WTC11 (cell line): ENCODE results near the gene SDR9C7. TPM values are rescaled to one million over a fixed set of nuclear protein-coding genes. Genes with fewer than 3 reads are reported as not detected.

Experiments
- ATAC-seq: fragments of 200-7000 bp; cut with Tn5 transposase; 2 replicates; pipeline ENCODE4 v1.10.0; 2021; ENCODE audit warnings: mild to moderate bottlenecking, moderate library complexity
- CTCF ChIA-PET: fragments of 300-600 bp; sonication (Branson Sonifier 250); formaldehyde crosslinking; loops from one replicate; lab custom pipeline; 2021; ENCODE audit warnings: antibody characterized with exemption; lab: Charles Lee
- POLR2A ChIA-PET: fragments of 350-600 bp; sonication (Branson Sonifier 250); formaldehyde crosslinking; loops from one replicate; lab custom pipeline; 2021; ENCODE audit warnings: antibody characterized with exemption; lab: Charles Lee
- DNase-seq: peaks from one replicate; pipeline ENCODE4 v3.0.0; 2021; ENCODE audit warnings: low spot score
- H3K27ac Mint-ChIP-seq: 2 replicates; pipeline ENCODE4 v1.8.0; 2021; ENCODE audit warnings: mixed read lengths
- H3K27me3 Mint-ChIP-seq: 2 replicates; pipeline ENCODE4 v1.8.0; 2021; ENCODE audit warnings: low read depth, mild to moderate bottlenecking, moderate library complexity, mixed read lengths
- H3K36me3 Mint-ChIP-seq: 2 replicates; pipeline ENCODE4 v1.8.0; 2021; ENCODE audit warnings: mixed read lengths
- H3K4me1 Mint-ChIP-seq: 2 replicates; pipeline ENCODE4 v1.8.0; 2022; ENCODE audit warnings: mixed read lengths
- H3K4me3 Mint-ChIP-seq: 2 replicates; pipeline ENCODE4 v1.8.0; 2021; ENCODE audit warnings: mild to moderate bottlenecking, moderate library complexity, mixed read lengths
- H3K9me3 Mint-ChIP-seq: 2 replicates; pipeline ENCODE4 v1.8.0; 2021; ENCODE audit warnings: mixed read lengths
- ELF4 ChIP-seq: sonication (generic); formaldehyde crosslinking; IDR thresholded peaks from 2 replicates; pipeline ENCODE4 v1.8.1; 2022; ENCODE audit warnings: low read depth, mild to moderate bottlenecking, moderate library complexity, missing genetic modification reagents
- ESRRA ChIP-seq: sonication (generic); formaldehyde crosslinking; IDR thresholded peaks from 2 replicates; pipeline ENCODE4 v1.8.1; 2022; ENCODE audit warnings: mild to moderate bottlenecking, missing genetic modification reagents, borderline replicate concordance
- FOXK1 ChIP-seq: sonication (generic); formaldehyde crosslinking; IDR thresholded peaks from 2 replicates; pipeline ENCODE4 v1.8.0; 2022; ENCODE audit warnings: mild to moderate bottlenecking, moderate library complexity, missing genetic modification reagents
- FOXP1 ChIP-seq: sonication (generic); formaldehyde crosslinking; IDR thresholded peaks from 2 replicates; pipeline ENCODE4 v1.8.0; 2022; ENCODE audit warnings: missing genetic modification reagents, mild to moderate bottlenecking, moderate library complexity, borderline replicate concordance
- HMGA2 ChIP-seq: fragments of 250-450 bp; sonication (Bioruptor Pico); IDR thresholded peaks from 2 replicates; pipeline ENCODE4 v1.4.0; 2021; ENCODE audit warnings: mild to moderate bottlenecking, moderate library complexity
- NFATC4 ChIP-seq: fragments of 250-450 bp; sonication (Bioruptor Pico); IDR thresholded peaks from 2 replicates; pipeline ENCODE4 v1.9.0; 2021; ENCODE audit warnings: mild to moderate bottlenecking
- NFE2L1 ChIP-seq: sonication (generic); formaldehyde crosslinking; IDR thresholded peaks from 2 replicates; pipeline ENCODE4 v1.8.1; 2023; ENCODE audit warnings: missing genetic modification reagents
- NR2C2 ChIP-seq: sonication (generic); formaldehyde crosslinking; IDR thresholded peaks from 2 replicates; pipeline ENCODE4 v1.8.0; 2022; ENCODE audit warnings: mild to moderate bottlenecking, missing genetic modification reagents
- PREB ChIP-seq: sonication (generic); formaldehyde crosslinking; IDR thresholded peaks from 2 replicates; pipeline ENCODE4 v1.8.1; 2022; ENCODE audit warnings: mild to moderate bottlenecking, missing genetic modification reagents, moderate library complexity, borderline replicate concordance
- SMAD4 ChIP-seq: sonication (generic); formaldehyde crosslinking; IDR thresholded peaks from 2 replicates; pipeline ENCODE4 v1.8.0; 2022; ENCODE audit warnings: mild to moderate bottlenecking, missing genetic modification reagents
- TEAD4 ChIP-seq: sonication (generic); formaldehyde crosslinking; IDR thresholded peaks from 2 replicates; pipeline ENCODE4 v1.8.0; 2022; ENCODE audit warnings: mild to moderate bottlenecking, missing genetic modification reagents
- USF2 ChIP-seq: sonication (generic); formaldehyde crosslinking; IDR thresholded peaks from 2 replicates; pipeline ENCODE4 v1.8.1; 2023; ENCODE audit warnings: mild to moderate bottlenecking, missing genetic modification reagents, moderate library complexity
- ZNF219 ChIP-seq: sonication (generic); formaldehyde crosslinking; IDR thresholded peaks from 2 replicates; pipeline ENCODE4 v1.8.0; 2023; ENCODE audit warnings: missing genetic modification reagents, mild to moderate bottlenecking, borderline replicate concordance
- ZNF263 ChIP-seq: sonication (generic); formaldehyde crosslinking; IDR thresholded peaks from 2 replicates; pipeline ENCODE4 v1.8.1; 2022; ENCODE audit warnings: low read depth, mild to moderate bottlenecking, moderate library complexity, missing genetic modification reagents
- ZNF317 ChIP-seq: sonication (generic); formaldehyde crosslinking; IDR thresholded peaks from 2 replicates; pipeline ENCODE4 v1.8.1; 2023; ENCODE audit warnings: low read depth, mild to moderate bottlenecking, moderate library complexity, missing genetic modification reagents, borderline replicate concordance
- ZNF396 ChIP-seq: fragments of 250-450 bp; sonication (Bioruptor Pico); IDR thresholded peaks from 2 replicates; pipeline ENCODE4 v1.8.0; 2021; ENCODE audit warnings: mild to moderate bottlenecking, moderate library complexity, borderline replicate concordance
- ZNF423 ChIP-seq: fragments of 250-450 bp; sonication (Bioruptor Pico); IDR thresholded peaks from 2 replicates; pipeline ENCODE4 v2.1.2; 2022; ENCODE audit warnings: mild to moderate bottlenecking, moderate library complexity
- total RNA-seq: library from RNA; stranded (reverse); gene quantifications from 3 replicates; pipeline ENCODE4 v1.2.3, GENCODE V29; 2021
- TF ChIP-seq, protein P1 (sequence below): sonication (generic); formaldehyde crosslinking; IDR thresholded peaks from 2 replicates; pipeline ENCODE4 v1.8.0; 2022; ENCODE audit warnings: missing genetic modification reagents
- TF ChIP-seq, protein P2 (sequence below): fragments of 250-450 bp; sonication (Bioruptor Pico); IDR thresholded peaks from 2 replicates; pipeline ENCODE4 v1.9.0; 2021; ENCODE audit warnings: moderate library complexity, mild to moderate bottlenecking, inconsistent platforms, borderline replicate concordance
- TF ChIP-seq, protein P3 (sequence below): sonication (generic); formaldehyde crosslinking; IDR thresholded peaks from 2 replicates; pipeline ENCODE4 v1.8.0; 2023; ENCODE audit warnings: mild to moderate bottlenecking, missing genetic modification reagents

SDR9C7 gene
- total RNA-seq, 1 experiment from 2014 or later, result not detected

DNA sequence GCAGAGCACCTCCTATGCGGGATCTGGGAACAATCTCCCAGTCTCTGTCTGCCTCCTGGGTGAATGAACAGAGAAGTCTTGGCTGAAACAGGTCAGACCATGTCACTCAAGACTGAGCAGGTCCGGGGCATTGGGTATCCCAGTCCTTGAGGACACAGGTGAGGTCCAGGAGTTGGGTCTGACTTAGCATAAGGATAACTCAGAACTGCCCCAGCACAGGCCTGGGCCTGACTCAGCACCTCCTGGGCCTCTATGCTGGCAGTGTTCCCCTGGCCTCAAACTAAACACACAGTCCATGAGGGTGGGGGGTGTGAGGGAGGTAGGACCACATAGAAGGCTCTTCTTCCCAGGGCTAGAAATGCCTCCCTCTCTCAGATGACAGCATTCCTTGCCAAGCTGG, 1.5 kb upstream of the SDR9C7 start (continued):
- TF ChIP-seq, protein P1, sequence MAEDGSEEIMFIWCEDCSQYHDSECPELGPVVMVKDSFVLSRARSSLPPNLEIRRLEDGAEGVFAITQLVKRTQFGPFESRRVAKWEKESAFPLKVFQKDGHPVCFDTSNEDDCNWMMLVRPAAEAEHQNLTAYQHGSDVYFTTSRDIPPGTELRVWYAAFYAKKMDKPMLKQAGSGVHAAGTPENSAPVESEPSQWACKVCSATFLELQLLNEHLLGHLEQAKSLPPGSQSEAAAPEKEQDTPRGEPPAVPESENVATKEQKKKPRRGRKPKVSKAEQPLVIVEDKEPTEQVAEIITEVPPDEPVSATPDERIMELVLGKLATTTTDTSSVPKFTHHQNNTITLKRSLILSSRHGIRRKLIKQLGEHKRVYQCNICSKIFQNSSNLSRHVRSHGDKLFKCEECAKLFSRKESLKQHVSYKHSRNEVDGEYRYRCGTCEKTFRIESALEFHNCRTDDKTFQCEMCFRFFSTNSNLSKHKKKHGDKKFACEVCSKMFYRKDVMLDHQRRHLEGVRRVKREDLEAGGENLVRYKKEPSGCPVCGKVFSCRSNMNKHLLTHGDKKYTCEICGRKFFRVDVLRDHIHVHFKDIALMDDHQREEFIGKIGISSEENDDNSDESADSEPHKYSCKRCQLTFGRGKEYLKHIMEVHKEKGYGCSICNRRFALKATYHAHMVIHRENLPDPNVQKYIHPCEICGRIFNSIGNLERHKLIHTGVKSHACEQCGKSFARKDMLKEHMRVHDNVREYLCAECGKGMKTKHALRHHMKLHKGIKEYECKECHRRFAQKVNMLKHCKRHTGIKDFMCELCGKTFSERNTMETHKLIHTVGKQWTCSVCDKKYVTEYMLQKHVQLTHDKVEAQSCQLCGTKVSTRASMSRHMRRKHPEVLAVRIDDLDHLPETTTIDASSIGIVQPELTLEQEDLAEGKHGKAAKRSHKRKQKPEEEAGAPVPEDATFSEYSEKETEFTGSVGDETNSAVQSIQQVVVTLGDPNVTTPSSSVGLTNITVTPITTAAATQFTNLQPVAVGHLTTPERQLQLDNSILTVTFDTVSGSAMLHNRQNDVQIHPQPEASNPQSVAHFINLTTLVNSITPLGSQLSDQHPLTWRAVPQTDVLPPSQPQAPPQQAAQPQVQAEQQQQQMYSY (CRISPR knock-in tag), result no peak
- TF ChIP-seq ZNF317 (no peak), ZNF219 (CRISPR knock-in tag) (no peak), HMGA2 (CRISPR knock-in tag) (no peak), ZNF263 (CRISPR knock-in tag) (no peak), FOXP1 (CRISPR knock-in tag) (no peak), TEAD4 (CRISPR knock-in tag) (no peak), USF2 (CRISPR knock-in tag) (no peak), NR2C2 (no peak), NFATC4 (no peak)
- TF ChIP-seq, protein P2, sequence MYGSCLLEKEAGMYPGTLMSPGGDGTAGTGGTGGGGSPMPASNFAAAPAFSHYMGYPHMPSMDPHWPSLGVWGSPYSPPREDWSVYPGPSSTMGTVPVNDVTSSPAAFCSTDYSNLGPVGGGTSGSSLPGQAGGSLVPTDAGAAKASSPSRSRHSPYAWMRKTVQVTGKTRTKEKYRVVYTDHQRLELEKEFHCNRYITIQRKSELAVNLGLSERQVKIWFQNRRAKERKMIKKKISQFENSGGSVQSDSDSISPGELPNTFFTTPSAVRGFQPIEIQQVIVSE (CRISPR knock-in tag), result no peak

DNA sequence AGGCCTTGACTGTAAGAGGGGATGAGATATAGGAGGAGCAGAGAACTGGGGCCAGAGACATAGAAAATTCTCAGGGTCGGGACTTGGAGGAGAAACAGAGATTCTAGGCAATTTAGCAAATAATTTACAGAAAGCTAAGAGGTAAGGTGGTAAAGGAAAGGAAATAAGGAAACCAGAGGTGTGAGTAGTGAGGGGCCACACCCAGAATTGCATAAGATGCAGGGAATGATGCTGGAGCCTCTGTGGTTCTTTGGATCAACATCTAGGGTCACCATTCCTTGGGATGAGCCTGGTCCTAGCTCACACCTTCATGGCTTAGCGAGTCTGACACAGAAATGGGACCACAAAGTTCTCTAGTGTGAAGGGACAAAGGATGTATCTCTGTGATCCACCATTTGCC, 949 bp upstream of the SDR9C7 start:
- no peak overlapping the region for H3K4me3 Mint-ChIP-seq
- no peaks in the 10 kb centered on the region for H3K36me3 Mint-ChIP-seq
- no peak overlapping the region for H3K27ac Mint-ChIP-seq
- ChIA-PET POLR2A (no interaction called here), CTCF (interaction anchor here (1.1 kb wide), 1 partner anchor 66 kb away, joined by 3 read pairs; no protein-coding TSS in a partner anchor)
- H3K4me1 Mint-ChIP-seq, result peaks cover 18% of the 10 kb centered on the region
- TF ChIP-seq NFE2L1 (CRISPR knock-in tag), result no peak
- no peak for TF ChIP-seq ESRRA (CRISPR knock-in tag)
- TF ChIP-seq SMAD4 (CRISPR knock-in tag), result no peak
- no peak for TF ChIP-seq HMGA2 (CRISPR knock-in tag)
- TF ChIP-seq, protein P3, sequence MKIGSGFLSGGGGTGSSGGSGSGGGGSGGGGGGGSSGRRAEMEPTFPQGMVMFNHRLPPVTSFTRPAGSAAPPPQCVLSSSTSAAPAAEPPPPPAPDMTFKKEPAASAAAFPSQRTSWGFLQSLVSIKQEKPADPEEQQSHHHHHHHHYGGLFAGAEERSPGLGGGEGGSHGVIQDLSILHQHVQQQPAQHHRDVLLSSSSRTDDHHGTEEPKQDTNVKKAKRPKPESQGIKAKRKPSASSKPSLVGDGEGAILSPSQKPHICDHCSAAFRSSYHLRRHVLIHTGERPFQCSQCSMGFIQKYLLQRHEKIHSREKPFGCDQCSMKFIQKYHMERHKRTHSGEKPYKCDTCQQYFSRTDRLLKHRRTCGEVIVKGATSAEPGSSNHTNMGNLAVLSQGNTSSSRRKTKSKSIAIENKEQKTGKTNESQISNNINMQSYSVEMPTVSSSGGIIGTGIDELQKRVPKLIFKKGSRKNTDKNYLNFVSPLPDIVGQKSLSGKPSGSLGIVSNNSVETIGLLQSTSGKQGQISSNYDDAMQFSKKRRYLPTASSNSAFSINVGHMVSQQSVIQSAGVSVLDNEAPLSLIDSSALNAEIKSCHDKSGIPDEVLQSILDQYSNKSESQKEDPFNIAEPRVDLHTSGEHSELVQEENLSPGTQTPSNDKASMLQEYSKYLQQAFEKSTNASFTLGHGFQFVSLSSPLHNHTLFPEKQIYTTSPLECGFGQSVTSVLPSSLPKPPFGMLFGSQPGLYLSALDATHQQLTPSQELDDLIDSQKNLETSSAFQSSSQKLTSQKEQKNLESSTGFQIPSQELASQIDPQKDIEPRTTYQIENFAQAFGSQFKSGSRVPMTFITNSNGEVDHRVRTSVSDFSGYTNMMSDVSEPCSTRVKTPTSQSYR (CRISPR knock-in tag), result no peak
- TF ChIP-seq FOXK1 (CRISPR knock-in tag), result no peak
- no peak for TF ChIP-seq ZNF423 (CRISPR knock-in tag)
- no peak for TF ChIP-seq PREB (CRISPR knock-in tag)
- no peak for TF ChIP-seq ZNF396 (CRISPR knock-in tag)
- TF ChIP-seq ELF4 (CRISPR knock-in tag), result no peak
- no peak for ATAC-seq
- peaks cover 10% of the 10 kb centered on the region for H3K27me3 Mint-ChIP-seq
- H3K9me3 Mint-ChIP-seq, result no peaks in the 10 kb centered on the region
- DNase-seq, result no peak
